Prostate gland (tissue), 2 donors: Measurements from ENCODE around the gene SLC6A3.

Source experiments
- POLR2A ChIP-seq: fragments of 450-650 bp; IDR thresholded peaks from one replicate; pipeline ENCODE4 v1.6.1; 2016; ENCODE audit warnings: antibody characterized with exemption, mild to moderate bottlenecking
- TF ChIP-seq, protein P1 (sequence below), 4 experiments: fragments of 200-600 bp in 2 of 4; fragments of 450-650 bp in 2 of 4; sonication (generic) in 2 of 4; IDR thresholded peaks; 1 replicate in 3 of 4; 2 replicates in 1 of 4; pipeline ENCODE4 v1.5.1; 2016 to 2019; ENCODE audit warnings: antibody characterized with exemption in 4 of 4, mild to moderate bottlenecking in 2 of 4, moderate library complexity in 2 of 4

DNA sequence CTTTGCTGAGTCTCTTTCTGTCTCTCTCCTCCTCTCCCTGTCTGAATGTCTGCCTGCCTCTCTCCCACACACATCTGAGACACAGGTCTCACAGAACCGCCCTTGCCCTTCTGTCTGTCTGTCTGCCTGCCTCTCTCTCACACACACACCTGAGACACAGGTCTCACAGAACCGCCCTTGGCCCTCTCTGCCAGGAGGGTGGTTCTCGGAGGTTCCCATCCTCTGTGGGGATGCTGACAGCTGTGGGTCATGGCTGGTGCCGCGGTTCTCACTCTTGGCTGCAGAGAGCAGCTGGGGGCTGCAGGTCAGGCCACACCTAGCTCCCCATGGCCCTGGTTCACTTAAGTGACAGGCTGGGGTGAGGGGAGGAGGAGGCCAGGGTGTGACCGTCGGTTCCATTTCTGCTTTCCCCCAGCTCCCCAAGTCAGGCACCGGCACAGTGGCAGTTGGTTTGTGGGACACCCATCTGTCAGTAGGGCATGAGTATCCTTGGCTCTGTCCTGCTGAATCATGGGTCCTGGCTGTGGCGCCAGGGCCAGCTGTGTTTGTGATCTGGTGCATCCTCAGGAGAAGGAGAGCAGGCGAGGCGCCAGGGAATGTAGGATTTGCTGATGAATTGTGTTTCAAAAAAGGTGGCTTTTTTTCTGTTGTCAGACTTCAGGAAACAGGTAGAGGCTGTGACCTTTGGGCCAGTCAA is 58.0 kb downstream of the SLC6A3 start:
- TF ChIP-seq, protein P1, sequence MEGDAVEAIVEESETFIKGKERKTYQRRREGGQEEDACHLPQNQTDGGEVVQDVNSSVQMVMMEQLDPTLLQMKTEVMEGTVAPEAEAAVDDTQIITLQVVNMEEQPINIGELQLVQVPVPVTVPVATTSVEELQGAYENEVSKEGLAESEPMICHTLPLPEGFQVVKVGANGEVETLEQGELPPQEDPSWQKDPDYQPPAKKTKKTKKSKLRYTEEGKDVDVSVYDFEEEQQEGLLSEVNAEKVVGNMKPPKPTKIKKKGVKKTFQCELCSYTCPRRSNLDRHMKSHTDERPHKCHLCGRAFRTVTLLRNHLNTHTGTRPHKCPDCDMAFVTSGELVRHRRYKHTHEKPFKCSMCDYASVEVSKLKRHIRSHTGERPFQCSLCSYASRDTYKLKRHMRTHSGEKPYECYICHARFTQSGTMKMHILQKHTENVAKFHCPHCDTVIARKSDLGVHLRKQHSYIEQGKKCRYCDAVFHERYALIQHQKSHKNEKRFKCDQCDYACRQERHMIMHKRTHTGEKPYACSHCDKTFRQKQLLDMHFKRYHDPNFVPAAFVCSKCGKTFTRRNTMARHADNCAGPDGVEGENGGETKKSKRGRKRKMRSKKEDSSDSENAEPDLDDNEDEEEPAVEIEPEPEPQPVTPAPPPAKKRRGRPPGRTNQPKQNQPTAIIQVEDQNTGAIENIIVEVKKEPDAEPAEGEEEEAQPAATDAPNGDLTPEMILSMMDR (IDR thresholded peaks at IDR 0.05) = no peak
- TF ChIP-seq POLR2A = no peak
